ENCODE data around the gene DNAJB6.

The DNAJB6 gene

DNA sequence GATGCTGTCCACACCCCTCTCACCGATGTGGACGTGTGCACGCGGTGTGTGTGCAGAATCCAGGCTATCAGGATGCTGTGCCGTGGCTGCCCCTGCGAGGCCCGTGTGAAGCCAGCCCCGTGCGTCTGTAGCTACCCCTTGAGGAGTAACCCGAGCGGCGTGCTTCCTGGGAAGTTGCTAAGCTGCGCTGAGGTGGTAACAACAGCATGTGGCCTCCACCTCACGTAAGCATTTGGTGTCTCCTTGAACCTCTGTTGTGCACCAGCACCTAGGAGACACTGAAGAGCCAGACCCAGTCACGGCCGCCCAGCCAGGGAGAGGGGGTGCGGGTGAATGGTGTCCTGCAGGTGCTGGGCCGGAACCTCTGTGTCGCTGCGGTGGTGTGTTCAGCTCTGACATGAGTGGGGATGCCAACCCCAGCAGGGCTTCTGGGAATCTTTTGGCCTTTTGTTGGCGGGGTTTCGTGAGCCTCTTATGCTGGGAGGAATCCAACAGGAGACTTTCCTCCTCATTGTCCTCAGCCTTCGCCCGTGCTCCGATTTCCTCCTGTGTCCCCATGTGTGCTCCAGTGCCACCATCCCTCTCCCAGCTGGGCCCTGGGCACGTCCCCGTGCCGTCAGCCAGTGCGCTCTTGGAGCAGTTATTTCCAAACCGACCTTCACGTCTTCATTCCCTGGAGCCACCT, 60.4 kb downstream of the DNAJB6 start:
- DNase-seq = no peak

DNA sequence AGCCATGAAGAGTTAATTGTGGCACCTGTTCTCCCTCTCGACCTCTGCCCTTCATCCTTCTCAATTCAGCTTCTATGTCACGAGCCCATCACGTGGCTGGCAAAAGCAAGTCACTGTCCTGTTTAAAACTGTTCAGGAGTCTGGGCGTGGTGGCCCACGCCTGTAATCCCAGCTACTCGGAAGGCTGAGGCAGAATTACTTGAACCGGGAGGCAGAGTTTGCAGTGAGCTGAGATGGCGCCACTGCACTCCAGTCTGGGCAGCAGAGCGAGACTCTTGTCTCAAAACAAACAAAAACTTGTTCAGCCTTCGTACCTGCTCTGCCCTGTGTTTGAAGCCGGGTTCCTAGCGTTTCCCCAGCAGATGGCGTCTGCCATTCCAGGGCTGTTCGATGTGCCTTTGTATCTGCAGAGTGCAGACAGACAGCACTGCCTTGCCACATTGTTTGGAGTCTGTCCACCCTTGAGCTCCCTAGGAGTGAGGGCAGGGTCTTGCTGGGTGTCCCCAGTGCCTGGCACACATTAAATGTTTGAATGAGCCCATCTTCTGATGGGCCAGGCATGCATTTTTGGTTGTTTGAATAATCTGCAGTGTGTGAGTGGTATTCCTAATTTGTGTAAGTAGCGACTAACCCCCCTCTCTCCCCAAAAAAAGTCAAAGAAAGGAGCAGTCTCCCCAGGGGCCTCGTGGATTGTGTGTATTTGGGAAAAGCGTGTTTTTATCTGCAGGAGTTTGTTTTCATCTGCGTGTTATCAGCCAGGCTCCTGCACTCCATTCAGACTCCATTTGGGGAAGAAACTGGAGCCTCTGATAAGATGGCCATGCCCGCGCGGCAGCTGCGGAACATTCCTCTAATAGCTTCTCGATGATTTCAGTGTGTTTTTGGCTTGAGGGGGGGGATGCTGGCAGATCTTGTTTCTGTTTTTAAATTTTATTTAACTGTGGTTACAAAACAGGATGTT, 61.2 kb downstream of the DNAJB6 start:
- no peak for DNase-seq

DNA sequence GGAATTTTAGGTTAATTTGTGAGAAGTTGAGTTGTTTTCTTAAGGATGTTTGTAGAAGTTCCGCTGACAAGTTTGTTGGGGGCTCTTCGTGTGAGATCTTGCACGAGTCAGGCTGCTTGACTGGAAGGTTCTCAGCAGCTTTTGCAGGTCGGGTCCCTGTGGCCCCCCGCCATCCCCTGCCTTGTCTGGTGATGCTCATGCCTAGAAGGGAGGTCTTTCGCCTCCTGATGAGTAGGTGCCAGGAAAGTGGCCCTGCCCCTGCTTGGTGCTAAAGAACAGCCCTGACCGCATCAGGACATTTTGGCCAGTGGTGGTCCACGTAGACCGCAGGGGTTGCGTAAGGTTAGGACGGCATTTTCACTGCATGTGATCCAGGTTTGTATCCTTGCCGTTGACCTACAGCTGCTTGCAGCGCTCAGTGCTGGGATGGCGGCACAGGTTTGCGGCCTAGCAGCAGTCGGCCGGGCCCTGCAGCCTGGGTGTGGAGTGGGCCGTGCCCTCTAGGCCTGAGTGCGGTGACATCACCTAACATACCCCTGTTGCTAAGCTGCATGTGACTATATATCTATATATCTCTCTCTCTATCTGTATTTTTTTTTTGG, 62.4 kb downstream of the DNAJB6 start:
- no peak for DNase-seq

DNA sequence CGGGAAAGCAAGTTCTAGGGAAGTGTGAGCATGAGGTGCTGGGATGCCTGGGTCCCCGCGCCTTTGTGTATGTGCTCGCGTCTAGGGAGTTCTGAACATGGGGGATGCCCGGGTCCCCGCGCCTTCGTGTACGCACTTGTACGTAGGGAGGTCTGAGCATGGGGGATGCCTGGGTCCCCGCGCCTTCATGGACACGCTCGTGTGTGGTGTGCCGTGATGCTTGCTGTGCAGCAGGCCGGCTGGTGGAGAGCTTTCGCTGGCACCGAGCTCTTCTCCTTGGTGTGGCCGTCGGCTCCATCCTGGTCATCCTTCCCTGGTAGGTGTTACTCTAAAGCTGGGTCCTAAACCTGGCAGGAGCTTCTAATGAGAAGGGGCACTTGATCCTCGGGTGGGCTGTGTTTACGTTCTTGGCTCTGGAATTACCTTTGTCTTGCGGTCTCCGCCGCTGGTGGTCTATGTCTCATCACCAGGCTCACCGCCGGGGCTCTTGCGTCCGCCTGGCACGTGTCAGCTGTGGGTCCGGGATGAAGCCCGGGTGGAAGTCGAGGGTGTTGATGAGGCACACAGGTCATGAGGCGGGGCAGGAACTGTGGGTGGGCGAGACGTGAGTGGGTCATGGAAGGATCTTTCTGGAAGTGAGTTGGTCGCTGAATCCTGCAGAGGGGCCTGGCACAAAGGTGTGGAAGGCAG, 63.5 kb downstream of the DNAJB6 start:
- DNase-seq = no peak

DNA sequence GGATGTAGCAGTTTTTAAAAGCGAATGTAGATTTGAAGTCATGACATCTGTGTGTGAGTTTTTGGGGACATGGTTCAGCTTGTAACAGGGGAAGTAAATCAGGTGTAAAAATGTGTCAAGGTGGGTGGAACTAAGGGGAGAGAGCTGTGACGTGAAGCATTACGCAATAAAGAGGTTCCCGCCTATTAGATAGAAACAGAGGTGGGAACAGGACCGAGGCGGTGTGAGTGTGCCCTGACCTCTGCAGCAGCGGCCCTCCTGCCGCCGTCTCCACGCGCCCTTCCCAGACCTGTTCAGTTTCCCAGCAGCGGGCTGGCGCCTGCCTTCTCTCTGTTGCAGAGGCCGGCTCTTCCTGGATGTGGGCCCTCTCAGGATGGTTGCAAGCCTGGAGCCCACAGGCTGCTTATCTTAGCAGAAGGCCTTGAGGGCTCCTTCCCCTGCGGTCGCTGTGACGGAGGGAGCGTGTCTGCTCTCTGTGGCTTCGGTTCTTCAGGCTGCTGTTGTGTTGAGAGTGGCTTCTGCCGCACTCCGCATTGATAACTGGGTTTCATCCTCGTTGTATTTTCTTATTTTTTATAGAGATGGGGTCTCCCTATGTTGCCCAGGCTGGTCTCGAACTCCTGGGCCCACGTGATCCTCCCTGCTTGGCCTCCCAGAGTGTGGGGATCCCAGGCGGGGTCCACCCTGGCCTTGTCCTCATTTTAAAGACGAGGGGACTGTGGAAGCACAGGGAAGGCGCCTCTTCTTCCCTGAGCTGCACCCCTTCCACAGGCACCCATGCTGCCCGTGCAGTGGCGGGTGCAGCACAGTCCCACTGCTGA, 65.0 kb downstream of the DNAJB6 start:
- no peak for DNase-seq

DNA sequence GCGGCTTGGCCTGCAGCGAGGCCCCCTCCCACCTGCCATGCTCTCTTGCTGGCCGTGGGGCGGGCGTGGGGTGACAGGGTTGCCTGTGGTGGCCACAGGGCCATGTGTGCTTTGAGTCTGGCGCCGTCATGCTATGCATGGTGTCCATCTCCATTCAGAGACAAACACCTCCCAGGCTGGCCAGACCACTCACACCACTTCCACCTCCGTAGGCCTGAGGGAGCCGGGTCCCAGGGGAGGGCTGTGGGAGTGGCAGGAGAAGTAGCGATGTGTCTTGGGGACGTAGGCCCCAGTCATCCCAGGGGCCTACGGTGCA, 65.5 kb downstream of the DNAJB6 start:
- no peak for DNase-seq

DNA sequence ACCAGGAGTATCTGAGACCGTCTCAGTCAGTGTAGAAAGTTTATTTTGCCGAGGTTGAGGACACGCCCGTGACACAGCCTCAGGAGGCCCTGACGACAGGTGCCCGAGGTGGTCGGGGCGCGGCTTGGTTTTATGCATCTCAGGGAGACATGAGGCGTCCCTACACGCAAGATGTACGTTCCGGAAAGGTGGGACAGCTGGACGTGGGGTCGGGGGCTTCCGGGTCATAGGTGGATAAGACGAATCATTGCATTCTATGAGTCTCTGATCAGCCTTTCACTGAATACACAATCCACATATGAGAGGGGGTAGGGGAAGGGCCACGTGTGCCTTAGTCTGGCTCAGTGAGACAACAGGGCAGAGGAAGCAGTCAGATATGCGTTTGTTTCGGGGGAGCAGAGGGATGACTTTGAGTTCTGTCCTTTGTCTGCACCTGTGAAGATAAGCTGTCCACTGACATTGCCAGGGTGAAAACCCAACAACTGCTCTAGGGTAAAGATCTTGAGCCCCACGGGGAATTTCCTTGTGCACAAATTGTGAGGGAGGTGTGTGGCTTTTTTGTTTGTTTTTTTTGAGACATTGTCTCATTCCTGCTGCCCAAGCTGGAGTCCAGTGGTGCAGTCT, 66.2 kb downstream of the DNAJB6 start:
- no peak for DNase-seq

DNA sequence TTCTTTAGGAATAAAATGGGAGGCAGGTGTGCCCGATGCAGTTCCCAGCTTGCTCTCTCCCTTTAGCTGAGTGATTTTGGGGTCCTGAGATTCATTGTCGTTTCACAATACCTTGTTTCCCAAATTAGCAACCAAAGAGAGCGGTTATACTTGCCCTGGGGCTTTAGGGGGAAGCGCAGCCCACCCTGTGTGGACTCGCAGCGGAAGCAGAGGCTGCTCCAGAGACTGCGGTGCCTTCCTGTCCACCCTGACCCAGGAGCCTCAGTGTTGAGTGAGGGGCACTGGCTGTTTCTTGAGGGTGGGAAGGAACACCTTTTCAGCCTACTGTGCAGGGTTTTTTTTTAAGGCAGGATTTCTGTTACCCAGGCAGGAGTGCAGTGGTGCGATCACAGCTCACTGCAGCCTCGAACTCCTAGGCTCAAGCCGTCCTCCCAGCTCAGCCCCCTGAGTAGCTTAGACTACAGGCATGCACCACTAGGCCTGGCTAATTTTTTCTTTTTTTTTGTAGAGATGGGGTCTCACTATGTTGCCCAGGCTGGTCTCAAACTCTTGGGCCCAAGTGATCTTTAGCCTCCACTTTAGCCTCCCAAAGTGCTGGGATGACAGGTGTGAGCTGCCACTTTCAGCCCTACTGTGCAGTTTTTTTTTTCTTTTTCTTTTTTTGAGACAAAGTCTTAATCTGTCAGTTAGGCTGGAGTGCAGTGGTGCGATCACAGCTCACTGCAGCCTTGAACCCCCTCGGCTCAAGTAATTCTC, 67.0 kb downstream of the DNAJB6 start:
- DNase-seq = no peak

DNA sequence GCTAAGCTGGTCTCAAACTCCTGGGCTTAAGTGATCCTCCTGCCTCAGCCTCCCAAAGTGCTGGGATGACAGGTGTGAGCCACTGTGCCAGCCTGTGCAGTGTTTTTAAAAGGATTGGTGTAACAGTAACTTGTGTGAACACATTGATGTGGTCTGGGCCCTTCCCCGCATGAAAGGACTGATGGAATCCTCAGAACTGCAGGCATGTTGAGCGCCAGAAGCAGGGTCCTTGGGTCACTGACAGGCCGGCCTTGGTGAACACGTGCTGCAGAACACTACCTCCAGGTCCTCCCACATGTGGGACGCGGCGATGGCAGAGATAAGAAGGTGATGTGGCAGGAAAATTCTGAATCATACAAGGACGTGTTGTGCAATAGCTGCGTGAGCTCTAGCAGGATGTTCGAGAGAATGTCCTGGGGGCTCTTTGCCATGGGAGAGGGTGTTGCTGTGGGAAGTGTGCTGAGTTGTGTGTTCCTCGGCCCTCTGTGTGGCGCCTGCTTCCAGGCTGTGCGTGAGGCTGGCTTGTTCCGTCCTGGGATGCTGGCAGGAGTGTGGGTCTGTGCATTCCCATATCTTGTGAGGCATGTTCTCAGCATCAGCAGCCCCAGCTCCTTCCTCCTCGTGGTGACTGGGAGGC, 68.2 kb downstream of the DNAJB6 start:
- DNase-seq = no peak

DNA sequence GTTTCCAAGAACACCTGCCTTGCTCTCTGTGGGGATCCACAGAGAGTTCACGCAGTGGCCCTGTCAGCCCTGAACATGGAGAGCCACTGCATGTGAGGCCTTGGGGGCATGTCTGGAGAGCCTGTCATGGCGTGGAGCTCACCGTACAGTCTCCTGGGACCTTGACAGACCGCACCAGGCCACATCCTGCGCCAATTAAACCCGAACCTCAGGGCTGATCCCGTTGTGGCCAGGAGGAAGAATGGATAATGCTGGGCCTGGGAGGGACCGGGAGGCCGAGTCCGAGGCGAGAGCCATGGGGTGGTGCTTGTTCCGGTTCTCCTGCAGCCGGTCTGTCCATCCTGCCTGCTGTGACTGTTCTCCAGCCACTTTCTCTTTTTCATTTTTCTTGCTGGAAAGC, 68.7 kb downstream of the DNAJB6 start:
- no peak for DNase-seq

DNA sequence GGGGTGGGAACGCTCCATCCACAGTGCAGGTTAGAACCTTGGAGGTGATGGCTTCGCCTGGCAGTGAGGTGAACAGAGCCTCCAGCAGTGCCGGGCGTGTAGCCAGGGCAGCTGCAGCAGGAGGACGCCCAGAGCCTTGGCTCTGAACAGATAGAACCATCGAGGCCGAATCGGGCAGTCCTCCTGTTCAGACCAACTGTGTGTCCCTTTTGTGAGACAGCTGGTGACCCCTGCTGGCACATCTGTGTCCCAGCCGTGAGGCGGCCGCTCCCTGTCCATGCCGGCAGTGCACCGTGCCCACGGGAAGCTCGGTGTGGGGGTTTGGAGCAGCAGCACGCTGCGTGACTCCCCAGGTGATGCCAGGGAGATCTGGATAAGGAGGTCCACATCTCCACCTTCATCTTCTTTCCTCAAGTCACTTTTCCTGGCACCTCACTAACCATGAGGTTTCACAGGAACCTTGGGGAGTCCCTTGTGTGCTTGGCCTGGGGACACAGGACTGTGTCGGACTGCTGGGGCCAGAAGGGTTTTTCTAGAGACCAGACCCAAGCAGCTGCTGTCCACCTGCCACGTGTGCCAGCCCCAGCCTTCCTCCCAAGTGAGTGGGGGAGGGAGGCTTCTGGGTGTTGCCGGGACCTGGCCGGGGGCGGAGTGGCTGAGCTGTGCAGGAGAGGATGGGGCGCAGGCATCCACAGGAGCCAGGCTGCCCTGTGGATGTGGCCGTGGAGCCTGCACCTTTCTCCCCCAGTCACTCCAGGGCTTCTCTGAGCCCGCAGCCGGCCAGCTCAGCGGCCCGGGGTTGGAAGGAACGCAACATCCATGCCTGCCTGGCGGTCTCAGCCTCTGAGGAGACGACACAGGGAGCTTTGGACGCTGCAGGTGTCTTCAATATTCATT, 69.4 kb downstream of the DNAJB6 start:
- no peak for DNase-seq

DNA sequence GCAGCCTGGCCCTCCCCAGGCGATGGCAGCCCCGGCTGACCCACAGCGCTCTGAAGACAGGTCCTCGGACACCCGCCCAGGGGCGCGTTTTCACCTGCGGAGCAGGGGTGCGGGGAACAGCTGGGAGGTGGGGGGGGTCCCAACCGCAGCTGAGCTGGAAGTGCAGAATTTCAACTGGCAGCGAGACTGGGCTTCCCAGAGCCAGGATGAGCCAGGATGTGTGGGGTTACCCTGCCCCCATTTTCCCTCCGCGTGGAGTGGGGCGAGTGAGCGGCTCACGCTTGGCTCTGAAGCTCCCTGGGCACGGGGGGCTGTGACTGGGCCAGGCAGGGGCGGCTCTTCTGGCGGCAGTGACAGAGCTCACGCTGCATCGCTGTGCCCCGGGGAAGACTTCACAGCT, 70.2 kb downstream of the DNAJB6 start:
- DNase-seq = no peak

DNA sequence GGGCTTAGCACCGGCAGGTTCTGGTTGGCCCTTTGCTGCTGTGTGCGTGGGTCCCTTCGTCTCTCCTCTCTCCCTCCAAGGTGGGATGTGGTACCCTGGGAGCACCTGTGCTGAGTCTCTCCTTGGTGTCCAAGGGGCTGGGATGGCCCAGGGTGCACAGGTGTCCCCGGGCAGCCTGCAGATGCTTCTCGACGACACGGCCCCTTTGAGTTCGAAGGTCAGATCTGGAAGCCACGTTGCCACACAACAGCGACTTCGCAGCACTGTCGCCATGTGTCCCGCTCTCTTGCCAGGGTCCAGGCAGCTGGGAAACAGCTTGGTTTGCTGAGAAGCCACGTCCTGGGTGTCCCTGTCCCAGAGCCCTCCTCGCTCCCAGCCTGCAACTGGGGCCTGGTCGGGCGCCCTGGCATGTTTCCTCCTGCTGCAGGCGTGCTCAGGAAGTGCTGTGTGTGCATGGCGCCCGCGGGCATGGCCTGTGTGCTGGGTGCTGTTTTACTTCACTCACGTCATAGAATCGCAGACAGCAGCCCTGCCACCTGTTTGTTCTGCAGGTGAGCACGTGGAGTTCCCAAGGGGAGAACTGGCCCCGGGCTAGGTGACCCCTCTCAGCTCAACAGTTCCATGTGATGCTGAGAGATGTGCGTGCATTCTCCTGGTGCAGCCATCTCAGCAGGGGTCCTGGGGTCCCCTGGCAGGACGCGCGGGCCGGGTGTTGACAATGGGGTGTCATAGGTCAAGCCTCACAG, 70.9 kb downstream of the DNAJB6 start:
- DNase-seq = no peak

DNA sequence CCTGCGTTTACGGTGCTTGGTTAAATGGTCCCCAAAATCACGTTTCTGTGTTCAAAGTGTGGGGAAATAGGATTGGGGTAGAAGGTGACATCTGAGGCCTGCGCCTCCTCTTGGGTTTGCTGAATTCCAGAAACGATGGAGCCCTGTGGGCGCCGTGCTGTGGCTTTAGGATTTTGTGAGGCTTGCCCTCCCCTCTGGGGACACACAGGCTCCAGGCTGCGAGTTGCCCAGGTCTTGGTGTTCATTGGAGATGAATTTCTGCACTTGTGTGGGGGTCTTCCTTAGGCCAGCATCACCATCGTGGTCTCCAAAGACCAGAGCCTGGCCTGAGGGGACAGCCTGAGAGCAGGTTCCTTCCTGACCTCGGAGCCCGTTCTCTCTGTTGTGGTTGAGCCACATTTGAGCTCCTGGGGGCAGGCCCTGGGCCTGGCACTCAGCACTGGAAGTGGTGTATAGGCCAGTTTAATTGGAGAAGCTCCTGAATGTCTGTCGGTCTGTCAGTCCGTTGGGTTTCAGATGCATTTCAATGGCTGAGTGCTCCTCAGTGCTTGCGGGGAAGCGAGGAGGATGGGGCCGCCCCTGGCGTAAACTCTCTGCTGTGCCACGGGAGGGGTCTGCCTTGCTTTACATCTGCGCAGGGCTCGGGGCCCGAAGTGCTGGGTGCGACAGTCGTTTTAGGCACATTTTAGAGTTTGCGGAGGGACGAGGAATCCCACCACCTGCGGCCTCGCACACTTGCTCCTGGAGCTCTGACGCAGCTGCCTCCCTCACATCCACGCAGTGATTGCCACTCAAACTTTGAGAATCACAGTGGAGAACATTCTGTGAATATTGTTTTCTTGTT, 71.7 kb downstream of the DNAJB6 start:
- DNase-seq = no peak

DNA sequence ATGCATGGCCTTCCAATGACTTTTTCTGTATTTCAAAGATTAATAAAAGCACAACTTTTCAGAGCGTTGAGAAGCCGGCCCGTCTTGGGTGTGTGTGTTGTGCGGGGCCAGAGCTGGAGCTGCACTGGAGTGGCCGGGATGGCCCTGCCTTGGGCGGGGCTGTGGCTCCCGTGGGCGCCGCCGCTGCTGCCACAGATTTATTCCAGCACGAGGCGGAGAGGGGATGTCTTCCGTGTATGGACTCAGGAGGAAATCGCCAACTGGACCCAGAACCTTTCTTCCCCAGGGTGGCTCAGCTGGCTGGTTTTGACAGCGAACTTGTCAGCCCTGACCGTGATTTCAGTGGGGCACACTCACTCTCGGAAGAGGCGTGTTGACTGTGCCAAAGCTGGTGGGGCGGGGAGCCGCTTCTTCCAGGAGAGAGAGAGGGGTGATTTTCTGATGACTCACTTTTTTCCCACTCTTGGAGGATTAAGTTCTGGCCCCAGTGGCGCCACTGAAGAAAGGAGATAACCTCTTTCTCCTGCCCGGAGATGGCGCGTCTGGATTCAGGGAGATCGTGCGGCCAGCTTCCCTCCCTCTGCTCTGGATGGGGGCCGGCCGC, 72.4 kb downstream of the DNAJB6 start:
- no peak for DNase-seq

DNA sequence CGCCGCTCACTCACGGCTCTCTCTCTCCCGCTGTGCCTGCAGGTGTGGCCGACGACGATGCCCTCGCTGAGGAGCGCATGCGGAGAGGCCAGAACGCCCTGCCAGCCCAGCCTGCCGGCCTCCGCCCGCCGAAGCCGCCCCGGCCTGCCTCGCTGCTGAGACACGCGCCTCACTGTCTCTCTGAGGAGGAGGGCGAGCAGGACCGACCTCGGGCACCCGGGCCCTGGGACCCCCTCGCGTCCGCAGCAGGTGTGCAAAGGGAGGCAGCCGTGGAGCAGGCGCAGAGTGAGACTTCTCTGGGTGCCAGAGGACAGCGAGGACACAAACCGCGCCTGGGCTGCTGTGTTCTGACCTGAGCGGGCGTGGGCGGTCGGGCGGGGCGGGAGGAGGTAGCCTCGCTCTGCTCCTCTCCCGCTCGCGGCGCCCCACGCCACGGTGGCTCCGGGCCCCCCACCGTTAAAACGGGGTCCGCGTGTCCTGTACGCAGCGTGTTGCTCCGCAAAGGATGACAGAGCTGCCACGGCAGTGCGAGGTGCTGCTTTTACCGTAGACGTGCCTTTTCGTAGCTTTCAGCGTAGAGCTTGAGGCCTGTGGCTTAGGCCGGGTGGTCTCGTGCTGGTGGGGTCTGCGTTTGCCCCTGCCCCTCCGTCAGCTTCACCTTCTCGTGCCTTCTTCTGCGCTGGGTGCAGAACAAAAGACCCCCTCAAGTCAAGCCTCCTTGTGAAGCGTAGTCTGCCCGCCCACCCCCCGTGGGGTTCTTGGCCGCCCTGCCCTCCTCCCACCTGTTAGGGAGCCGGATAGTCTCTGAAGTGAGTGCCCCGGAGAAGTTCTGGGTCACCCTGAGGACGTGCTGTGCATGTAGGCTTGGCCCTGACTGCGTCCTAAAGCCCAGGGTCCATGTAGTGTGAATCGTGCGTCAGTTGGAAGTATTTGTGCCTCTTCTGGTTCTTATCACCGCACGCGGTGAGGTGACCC, 73.2 kb downstream of the DNAJB6 start:
- DNase-seq = no peak

Data from T-helper 9 cell (primary cell).